ENCODE results near the gene CEP89.

Gene CEP89

DNA sequence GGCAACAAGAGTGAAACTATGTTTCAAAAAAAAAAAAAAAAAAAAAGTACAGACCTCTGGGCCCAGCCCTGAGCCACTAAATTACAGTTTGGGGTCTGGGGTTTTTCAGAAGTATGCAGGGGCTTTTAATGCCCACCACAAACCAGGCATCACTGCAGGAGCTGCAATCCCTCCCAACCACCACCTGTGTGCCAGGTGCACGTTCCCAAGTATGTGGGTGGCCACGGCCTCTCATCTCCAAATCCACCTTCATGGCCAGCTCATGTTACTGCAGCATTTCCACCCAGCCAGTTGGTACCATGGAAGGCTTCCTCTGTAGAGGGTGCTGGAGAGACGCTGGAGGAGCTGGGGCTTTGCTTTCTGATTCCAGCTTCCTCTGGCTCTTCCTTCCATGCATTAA is 26.5 kb downstream of the CEP89 start:
- DNase-seq = peak; percentile 68

DNA sequence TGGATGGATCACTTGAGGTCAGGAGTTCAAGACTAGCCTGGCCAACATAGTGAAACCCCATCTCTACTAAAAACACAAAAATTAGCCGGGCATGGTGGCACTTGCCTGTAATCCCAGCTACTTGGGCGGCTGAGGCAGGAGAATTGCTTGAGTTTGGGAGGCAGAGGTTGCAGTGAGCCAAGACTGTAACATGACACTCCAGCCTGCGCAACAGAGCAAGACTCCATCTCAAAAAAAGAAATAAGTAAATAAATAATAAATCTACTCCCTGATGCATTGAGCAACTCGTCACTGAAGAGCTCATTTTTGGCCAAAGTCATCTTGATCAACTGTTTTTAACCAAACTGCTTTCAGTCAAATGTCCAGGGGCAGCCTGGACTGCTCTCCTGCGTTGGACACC is 30.5 kb downstream of the CEP89 start:
- DNase-seq = peak; percentile 21

DNA sequence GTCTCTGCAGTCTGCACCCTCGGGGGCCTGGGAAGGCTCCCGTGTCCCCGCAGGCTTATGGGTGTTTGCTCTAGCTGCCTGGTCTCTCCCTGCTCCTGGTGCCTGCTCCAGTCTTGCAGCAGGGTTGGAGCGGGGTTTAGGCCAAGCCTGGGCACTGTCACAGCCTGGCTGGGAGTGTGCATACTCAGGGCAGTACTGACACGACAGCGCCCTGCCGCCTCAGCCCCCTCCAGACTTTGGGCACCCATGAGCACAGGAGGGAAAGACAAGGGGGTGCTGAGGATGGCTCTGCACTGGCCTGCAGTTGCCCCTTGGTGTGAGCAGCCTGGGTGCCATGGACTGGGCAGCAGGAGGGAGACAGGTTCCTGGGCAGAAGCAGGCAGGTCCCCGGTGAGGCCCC is 35.7 kb downstream of the CEP89 start:
- DNase-seq = no peak

DNA sequence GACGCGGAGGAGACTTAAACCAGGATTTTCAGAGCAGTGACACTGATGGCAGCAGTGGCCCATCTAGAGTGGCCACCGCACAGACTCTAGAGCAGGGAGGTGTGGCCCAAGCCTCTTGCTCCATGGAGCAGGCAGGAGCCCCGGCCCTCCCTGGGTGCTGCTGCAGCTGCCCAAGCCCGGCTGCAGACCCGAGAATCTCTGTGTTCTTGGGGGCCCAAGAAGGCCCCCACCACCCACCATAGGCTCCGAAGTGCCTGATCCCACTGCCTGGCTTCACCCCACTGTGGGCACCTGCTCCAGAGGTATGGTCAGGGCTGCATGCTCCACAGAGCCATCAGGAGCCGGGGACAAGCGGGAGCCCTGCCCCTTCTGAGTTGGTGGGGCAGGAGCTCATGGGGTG is 36.1 kb downstream of the CEP89 start:
- DNase-seq = no peak

DNA sequence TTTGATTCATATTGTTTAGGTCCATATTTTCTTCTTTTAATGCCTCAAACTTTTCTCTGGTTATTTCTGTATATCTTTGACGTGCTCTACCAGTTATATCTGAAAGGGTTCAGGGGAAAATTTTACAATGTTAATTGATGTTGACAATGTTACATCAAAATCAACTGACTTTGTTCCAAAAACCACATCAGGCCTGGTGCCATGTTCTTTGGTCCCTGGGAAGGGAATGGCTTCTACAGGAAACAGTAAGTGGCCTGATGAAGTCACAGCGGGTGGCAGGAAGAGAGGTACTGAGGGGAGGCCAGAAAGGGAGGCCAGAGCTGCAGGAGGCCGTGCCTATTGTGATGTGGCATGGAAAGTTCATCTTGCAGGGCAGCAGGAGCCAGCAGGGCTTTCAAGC is 38.2 kb downstream of the CEP89 start:
- DNase-seq = no peak

DNA sequence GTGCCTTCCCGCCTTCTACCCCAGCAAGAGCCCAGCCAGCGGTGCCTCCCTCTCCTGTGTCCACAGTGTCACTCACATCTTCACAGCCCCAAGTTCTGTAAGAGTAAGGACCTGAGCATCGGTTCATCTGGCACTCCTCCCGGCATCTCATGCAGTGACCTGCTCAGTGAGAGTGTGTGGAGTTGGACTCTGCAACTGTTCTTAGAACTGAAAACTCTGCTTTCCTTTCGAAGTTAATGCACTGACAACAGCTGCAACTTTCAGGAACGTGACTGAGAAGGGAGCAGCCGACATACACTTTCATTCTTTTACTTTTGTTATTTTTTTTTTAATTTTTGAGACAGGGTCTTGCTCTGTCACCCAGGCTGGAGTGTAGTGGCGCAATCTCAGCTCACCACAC is 41.2 kb downstream of the CEP89 start:
- DNase-seq = no peak

DNA sequence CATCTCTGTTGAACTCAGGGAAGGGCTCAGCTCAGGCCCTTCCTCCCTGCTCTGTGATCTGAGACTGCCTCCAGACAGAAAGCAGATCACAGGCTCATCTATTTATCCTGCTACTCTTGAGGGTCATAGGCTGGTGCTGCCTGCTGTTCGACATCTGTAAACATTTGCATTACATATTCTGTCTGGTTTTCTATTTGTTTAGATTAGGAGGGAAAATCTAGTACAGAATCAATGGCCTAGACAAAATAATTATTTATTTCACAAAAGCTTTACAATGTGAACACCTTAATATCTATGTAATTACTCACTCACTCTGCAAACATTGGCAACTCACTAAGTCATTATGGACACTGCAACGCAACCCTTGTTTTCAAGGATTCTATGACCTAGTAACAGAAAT is 43.0 kb downstream of the CEP89 start:
- peak; percentile 94 for DNase-seq

DNA sequence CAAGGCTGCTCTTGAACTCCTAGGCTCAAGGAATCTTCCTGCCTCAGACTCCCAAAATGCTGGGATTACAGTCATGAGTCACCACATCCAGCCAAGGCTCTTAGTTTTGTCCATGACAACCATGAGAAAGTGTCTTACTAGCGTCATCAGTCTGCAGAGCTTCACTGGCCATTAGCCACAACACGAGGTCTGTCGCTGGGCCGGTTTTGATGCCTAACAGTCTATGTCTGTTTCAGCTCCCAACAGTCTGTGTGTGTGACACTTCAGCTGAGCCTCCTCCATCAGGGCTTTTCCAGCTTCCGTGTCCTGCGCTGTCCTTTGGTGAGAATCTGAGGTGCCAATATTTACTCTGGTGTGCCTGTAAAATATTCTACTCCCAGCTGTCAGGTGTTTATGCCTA is 47.6 kb downstream of the CEP89 start:
- peak; percentile 79 for DNase-seq

DNA sequence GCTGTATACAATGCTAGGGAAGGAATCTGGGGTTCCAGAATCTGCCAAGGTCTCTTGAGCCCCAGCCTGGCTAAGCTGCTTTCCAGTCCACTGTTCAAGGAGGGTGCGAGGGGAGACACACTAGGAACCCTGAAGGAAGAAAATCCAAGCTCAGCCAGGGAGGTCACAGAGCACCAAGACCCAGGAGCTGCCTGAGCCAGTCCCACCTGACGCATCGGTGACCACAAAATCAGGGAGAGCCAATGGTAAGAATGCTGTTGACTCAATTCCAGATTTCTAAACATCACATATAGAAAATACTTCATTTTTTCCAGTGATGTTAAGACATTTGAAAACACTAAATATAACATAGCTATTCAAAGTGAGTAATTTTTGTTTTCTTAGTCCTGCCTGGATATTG is 50.1 kb downstream of the CEP89 start:
- DNase-seq = no peak

DNA sequence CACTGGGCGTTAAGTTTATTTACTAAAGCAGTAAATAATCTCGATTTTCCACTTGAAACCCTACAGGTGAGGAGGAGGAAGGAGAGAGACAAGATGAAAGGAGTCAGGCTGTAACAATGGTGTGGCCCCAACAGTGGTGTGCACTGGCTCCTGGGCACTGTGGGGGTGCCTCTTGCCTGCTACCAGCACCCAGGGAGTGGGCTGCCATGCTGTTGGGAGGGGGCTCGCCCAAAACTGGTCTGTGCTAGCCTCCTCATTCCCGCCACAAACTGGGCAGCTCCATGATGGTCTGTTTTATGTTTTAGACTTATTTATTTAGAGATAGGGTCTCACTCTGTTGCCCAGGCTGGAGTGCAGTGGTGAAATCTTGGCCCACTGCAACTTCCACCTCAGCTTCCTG is 52.4 kb downstream of the CEP89 start:
- DNase-seq = no peak

DNA sequence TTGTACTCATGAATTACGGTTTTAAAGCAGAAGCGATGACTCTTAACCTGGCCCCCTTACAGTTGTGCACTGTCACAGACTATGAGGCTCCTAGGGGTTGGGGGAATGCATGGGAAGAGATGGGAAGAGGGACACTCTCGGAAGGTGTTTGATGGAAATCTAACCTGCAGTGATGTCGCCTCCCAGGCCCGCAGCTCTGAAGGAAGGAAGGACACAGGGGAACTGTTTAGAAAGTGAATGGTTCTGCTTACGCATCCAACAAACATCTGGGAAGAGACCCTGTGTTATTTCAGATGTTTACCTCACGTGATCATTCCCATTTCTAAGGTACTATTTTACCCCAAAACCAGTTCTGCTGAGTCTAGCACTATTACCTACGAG is 54.2 kb downstream of the CEP89 start:
- DNase-seq = no peak

DNA sequence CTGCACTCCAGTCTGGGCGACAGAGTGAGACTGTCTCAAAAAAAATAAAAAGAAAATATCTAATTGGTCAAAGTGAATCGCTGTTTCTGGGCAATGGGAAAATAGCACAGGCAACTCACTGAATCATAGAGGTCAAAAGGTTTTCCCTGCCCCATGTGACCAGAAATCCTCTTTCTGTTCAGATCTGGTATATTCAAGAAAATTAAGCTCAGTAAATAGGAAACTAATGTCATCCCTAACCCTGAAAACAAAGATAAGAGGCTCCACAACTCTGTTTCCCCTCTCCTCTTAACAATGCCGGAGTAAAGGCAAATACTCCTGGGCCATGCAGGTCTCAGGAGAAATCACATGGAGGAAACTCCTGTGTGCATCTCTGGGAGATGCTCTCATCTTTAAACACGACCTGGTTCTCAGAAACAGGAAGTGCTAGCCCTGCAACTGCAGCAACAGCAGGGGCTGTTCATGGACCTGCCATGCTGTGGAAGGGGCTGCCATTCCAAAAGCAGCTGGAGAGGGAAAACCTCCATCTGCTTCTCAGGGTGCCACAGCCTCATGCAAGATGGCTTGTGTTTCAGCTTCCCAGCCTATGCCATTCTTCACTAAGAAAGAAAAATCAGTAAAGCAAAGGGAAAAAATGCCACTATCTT is 54.7 kb downstream of the CEP89 start:
- DNase-seq = no peak

DNA sequence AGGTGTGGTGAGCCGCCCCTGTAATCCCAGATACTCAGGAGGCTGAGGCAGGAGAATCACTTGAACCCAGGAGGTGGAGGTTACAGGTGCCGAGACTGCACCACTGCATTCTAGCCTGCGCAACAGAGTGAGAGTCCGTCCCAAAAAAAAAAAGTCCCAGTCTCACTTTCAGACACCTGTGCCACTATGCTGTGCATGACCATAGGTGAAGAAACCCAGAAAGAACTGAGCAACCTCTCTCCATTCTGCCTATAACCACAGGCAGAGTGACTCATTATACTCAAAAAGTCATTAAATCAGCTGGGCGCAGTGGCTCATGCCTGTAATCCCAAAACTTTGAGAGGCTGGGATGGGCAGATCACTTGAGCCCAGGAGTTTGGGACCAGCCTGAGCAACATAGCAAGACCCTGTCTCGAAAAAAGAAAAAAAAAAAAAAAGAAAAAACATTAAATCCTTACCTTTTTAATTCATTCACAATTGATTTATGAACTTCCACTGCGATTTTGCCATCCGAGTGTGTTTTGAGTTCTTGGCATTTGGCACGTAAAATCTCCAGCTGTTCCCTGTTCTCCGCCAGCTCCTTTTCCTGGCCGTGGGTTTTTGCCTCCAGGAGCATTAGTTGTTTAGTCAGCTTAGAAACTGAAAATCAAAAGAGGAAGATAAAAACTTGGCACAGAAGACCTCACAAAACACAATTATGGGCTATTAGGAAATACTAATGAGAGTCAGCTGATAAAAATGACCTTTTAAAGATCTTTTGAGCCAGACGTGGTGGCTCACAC is 56.7 kb downstream of the CEP89 start:
- no peak for DNase-seq

DNA sequence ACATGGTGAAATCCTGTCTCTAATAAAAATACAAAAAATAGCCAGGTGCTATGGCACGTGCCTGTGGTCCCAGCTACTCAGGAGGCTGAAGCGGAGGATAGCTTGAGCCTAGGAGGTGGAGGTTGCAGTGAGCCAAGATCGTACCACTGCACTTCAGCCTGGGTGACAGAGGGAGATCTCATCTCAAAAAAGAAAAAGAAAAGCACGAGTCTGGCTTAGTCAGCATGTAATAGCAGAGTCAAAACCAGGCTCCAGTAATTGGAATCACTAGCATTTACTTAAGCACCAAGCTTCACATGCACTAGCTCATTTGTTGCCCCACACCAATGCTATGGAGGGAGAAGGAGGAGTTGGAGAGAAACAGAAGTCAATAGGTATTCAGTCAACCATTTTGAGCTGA is 60.3 kb downstream of the CEP89 start:
- no peak for DNase-seq

DNA sequence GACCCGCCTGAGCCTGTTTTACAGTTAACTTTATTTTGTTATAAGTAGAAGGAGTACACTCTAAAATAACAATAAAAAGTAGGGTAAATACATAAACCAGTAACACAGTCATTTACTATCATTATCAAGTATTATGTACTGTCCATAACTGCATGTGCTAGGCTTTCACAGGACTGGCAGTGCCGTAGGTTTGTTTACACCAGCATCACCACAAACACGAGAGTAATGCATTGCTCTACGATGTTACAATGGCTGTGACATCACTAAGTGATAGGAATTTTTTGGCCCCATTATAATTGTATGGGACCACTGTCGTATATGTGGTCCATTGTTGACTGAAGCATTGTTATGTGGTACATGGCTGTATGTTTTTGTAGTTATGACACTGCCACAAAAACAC is 60.9 kb downstream of the CEP89 start:
- DNase-seq = no peak

DNA sequence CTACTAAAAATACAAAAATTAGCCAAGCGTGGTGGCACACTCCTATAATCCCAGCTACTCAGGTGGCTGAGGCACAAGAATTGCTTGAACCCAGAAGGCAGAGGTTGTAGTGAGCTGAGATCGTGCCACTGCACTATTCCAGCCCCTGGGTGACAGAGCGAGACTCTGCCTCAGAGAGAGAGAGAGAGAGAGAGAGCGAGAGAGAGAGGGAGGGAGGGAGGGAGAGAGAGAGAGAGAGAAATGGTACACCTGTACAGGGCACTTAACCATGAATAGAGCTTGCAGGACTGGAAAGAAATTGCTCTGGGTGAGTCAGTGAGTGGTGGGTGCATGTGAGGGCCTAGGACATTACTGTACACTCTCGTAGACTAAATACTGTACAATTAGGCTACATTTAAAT is 61.7 kb downstream of the CEP89 start:
- peak; percentile 13 for DNase-seq

DNA sequence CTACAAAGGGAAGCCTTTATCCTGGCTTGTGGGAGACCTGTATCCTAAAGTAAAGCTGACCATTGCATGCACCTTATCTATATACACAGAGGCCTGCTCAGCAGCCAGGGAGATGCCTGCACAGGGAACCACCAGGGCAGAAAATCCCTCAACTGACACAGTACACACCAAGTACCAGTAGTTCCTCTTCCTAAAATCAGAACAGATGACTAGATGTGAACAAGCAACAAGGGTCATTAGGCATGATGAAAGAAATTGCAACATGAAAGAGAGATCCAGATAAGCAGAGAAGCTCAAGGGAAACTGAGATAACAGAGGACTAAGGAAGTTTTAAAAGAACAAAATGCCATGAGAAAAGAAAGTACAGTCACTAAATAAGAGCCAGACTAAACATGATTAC is 62.5 kb downstream of the CEP89 start:
- no peak for DNase-seq

DNA sequence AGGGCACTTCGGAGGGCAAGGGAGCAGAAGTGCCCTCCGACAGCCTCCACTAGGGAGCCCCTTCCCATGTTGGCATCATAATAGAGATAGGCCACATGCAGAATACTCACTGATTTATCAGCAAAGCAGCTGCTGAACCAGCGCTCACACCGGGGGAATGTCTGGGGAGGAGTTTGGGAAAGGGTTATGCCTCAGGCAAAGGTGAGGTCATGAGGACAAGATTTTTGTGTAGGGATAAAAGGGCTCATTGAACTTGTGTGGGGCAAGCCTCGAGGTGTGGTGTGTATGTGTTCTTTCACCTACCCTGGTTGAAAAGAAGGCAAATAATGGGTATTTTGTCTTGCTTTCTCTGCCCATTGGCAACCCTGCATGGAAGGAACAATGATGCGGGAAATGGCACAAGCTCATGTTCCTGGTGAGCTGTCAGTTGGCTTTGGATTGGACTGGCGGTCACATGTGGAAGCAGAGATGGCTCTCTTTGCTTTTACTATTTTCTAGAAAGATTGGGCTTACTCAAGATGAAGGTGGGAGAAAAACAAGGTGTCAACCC is 63.0 kb downstream of the CEP89 start:
- DNase-seq = no peak

DNA sequence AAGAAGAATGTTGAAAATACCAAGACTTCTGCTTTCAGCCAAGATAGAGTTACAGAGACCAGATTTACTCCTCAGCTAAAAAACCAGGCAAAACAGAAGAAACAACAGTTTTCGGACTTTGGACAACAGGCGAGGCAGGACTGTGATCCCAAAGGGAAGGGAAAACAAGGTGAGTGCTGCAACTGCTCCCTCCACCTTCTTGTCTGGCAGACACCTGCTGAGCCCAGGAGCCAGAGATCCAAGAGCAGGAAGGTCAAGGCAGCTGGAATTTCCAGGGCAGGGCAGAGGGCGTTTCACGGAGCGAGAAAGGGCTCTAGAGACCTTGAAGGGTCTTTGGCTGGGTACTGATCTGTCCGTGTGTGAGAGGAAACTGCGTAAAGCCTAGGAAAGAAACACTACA is 69.3 kb downstream of the CEP89 start:
- DNase-seq = no peak

DNA sequence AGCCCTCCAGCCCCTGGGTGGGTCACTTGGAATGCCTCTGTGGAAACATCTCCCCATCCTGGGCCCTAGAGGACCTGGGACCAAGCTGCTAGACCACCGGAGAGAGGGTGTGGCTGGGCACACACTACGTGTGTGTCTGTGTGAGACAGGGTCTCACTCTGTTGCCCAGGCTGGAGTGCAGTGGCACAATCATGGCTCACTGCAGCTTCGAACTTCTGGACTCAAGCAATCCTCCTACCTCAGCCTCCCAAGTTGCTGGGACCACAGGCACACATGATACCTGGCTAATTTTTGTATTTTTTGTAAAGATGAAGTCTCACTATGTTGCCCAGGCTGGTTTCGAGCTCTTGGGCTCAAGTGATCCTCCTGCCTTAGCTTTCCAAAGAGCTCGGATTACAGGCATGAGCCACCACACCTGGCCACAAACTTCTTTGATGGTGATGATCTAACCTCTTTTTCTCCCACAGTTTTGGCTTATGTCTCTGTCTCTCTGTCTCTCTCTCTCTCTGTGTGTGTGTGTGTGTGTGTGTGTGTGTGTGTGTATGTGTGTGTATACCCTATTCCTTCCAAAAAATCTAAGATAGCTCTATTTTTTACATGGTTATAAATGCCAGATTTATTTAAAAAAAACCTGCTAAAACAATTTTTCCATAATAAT is 70.1 kb downstream of the CEP89 start:
- peak; percentile 52 for DNase-seq

DNA sequence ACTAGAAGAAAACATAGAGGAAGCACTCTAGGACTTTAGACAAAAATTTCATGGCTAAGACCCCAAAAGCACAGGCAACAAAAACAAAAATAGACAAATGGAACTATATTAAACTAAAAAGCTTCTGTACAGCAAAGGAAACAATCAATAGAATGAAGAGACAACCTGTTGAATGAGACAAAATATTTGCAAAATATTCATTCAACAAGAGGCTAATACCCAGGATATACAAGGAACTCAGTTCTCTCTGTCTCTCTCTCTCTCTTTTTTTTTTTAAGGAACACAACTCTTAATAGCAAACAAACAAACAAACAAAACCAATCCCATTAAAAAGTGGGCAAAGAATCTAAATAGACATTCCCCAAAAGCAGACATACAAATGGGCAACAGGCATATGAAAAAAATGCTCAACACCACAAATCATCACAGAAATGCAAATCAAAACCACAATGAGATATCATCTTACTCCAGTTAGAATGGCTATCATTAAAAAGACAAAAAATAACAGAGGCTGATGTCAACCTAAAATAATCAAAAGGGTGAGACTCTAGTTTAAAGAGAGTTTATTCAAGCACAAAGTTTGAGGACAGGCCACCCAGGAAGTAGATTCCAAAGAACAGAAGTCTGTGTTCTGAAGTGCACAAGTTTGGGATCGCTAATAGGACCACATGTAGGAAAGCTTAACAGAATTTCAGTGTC is 75.1 kb downstream of the CEP89 start:
- no peak for DNase-seq

DNA sequence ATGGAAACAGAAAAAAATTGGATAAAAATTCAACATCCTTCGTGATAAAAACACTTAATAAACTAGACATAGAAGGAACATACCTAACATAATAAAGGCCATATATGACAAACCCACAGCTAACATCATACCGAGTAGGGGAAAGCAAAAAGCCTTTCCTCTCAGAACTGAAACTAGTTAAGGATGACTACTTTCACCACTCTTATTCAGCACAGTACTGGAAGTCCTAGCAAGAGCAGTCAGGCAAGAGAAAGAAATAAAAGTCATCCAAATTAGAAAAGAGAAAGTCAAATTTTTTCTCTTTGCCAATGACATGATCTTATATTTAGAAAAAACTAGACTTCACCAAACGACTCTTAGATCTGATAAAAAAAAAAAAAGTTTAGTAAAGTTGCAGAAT is 76.4 kb downstream of the CEP89 start:
- DNase-seq = no peak

DNA sequence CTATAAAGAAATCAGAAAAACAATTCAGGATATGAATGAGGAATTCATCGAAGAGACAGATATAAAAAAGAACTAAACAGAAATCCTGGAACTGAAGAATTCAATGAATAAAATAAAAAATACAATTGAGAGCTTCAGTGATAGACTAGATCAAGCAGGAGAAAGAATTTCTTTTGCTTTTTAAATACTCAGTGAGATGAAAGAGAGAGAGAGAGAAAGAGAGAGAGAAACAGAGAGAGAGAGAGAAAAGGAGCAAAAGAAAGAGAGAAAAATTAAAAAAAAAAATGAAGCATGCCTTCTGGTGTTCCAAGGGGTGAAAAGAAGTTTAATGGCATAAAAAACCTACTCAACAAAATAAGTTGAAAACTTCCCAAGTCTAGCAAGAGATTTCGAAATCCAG is 80.1 kb downstream of the CEP89 start:
- no peak for DNase-seq

DNA sequence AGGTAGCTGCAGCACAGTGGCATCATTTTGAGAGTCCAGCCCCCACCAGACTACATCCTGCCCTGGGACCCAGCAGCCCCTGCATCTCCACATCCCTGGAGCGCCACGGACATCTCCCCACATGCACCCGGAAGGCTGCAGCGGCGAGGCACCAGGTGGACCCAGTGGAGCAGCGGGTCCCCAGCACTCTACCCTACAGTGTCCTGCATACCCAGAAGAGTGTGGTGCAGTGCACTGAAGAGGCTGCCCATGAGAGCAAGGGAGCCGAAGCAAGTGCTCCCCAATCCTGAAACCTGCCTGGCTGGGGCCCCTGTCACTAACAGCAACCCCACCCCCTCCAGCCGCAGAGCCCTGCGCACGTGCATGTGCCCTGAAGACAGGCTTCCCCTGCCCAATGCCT is 80.9 kb downstream of the CEP89 start:
- DNase-seq = no peak
